Testis (tissue), 3 donors: ENCODE results near the gene SMIM13. TPM values are rescaled to one million over a fixed set of nuclear protein-coding genes. Genes with fewer than 3 reads are reported as not detected.

Source experiments
- DNase-seq: peaks from one replicate; pipeline ENCODE4 v3.0.0-alpha.2; 2019
- H3K27ac ChIP-seq, 2 donors: fragments of 200-600 bp; sonication (generic); one replicate each; pipeline ENCODE4 v1.5.1; 2019
- H3K27me3 ChIP-seq: fragments of 200-600 bp; sonication (generic); one replicate; pipeline ENCODE4 v1.5.1; 2019
- H3K36me3 ChIP-seq: fragments of 200-600 bp; sonication (generic); one replicate; pipeline ENCODE4 v1.5.1; 2017; ENCODE audit warnings: low read depth; ENCODE audit errors: missing control alignments
- H3K4me1 ChIP-seq: fragments of 200-600 bp; sonication (generic); one replicate; pipeline ENCODE4 v1.5.1; 2019
- H3K4me3 ChIP-seq, 2 donors: fragments of 200-600 bp; sonication (generic); one replicate each; pipeline ENCODE4 v1.5.1; 2017 to 2019
- H3K9me3 ChIP-seq: fragments of 200-600 bp; sonication (generic); one replicate; pipeline ENCODE4 v1.5.1; 2017
- CTCF ChIP-seq, 3 experiments: fragments of 450-650 bp in 2 of 3; fragments of 200-600 bp in 1 of 3; sonication (generic) in 1 of 3; IDR thresholded peaks; one replicate each; pipeline ENCODE4 v1.5.1; 2016 to 2019; ENCODE audit warnings: antibody characterized with exemption in 3 of 3, mild to moderate bottlenecking in 2 of 3, moderate library complexity in 1 of 3
- POLR2A ChIP-seq: fragments of 450-650 bp; IDR thresholded peaks from one replicate; pipeline ENCODE4 v1.6.1; 2017; ENCODE audit warnings: antibody characterized with exemption, mild to moderate bottlenecking, moderate library complexity
- WGBS, 2 donors: methylation state at CpG; one replicate each; pipeline ENCODE4 v1.1.5; 2018; 5-methylcytosine and 5-hydroxymethylcytosine counted together
- intact Hi-C: fragments of 100-400 bp; cut with DNase I; formaldehyde crosslinking; loops from one replicate; pipeline ENCODE4 v1.15.1; 2023; ENCODE audit warnings: low total_unique reads
- polyA plus RNA-seq: library from polyadenylated mRNA; stranded (reverse); fragments of 350-450 nt; fragmentation: Illumina TruSeq; extraction: RNeasy Lipid Tissue Mini Kit (QIAGEN cat#74804); gene quantifications from one replicate; pipeline ENCODE4 v1.2.3, GENCODE V29; 2014; ENCODE audit warnings: low read depth, low replicate concordance; ENCODE audit not compliant: insufficient read depth
- total RNA-seq, 2 donors: library from RNA; depleted of rRNA; stranded (reverse); fragments of >200 nt; gene quantifications; one replicate each; pipeline ENCODE4 v1.2.3, GENCODE V29; 2016

SMIM13 gene
- total and polyA plus RNA-seq, 3 donors from 2014 or later, result 7.2 to 13.2 (median 8.9) TPM

GRCh38 chr6:11122380-11122779 lies 28.7 kb downstream of the SMIM13 start:
- no peak for DNase-seq

GRCh38 chr6:11123978-11124377 lies 30.3 kb downstream of the SMIM13 start:
- H3K4me1 ChIP-seq, result no peaks in the 10 kb centered on the region

More at GRCh38 chr6:11122380-11122779, 28.7 kb downstream of the SMIM13 start:
- Histone ChIP-seq H3K9me3 (no peaks in the 10 kb centered on the region), H3K4me1 (no peaks in the 10 kb centered on the region), H3K27ac (no peak overlapping the region), H3K27me3 (no peaks in the 10 kb centered on the region), H3K36me3 (no peaks in the 10 kb centered on the region), H3K4me3 (no peak overlapping the region)
- WGBS, 2 donors, result 76 to 85% methylated on average over 1 of the region's 1 CpG
- no peak for TF ChIP-seq POLR2A
- no peak for TF ChIP-seq CTCF (IDR thresholded peaks at IDR 0.05)
- intact Hi-C loops, result no loop called here

GRCh38 chr6:11126876-11127275 lies 33.2 kb downstream of the SMIM13 start:
- Histone ChIP-seq H3K27ac (no peak overlapping the region), H3K9me3 (no peaks in the 10 kb centered on the region), H3K36me3 (no peaks in the 10 kb centered on the region), H3K4me3 (no peak overlapping the region), H3K4me1 (no peaks in the 10 kb centered on the region), H3K27me3 (no peaks in the 10 kb centered on the region)
- intact Hi-C loops, result no loop called here
- 93 to 100% methylated on average over 1 to 2 of the region's 2 CpGs for WGBS, 2 donors
- DNase-seq, result no peak
- no peak for TF ChIP-seq CTCF (IDR thresholded peaks at IDR 0.05)
- no peak for TF ChIP-seq POLR2A

More at GRCh38 chr6:11123978-11124377, 30.3 kb downstream of the SMIM13 start:
- no peak for TF ChIP-seq POLR2A
- no peak for TF ChIP-seq CTCF (IDR thresholded peaks at IDR 0.05)
- intact Hi-C loops, result no loop called here
- no peak overlapping the region for H3K27ac ChIP-seq
- no peaks in the 10 kb centered on the region for H3K36me3 ChIP-seq
- H3K27me3 ChIP-seq, result no peaks in the 10 kb centered on the region
- no peak overlapping the region for H3K4me3 ChIP-seq
- DNase-seq, result no peak
- no peaks in the 10 kb centered on the region for H3K9me3 ChIP-seq
- WGBS, 2 donors, result 94 to 96% methylated on average over 2 of the region's 2 CpGs

- Histone ChIP-seq H3K4me3 (no peak overlapping the region), H3K36me3 (no peaks in the 10 kb centered on the region), H3K27me3 (no peaks in the 10 kb centered on the region), H3K9me3 (no peaks in the 10 kb centered on the region), H3K4me1 (no peaks in the 10 kb centered on the region), H3K27ac (no peak overlapping the region)
- DNase-seq, result no peak
- no peak for TF ChIP-seq POLR2A
- no peak for TF ChIP-seq CTCF (IDR thresholded peaks at IDR 0.05)
- 83 to 96% methylated on average over 2 of the region's 2 CpGs for WGBS, 2 donors
- intact Hi-C loops, result no loop called here
Measured at GRCh38 chr6:11128608-11129007, 35.0 kb downstream of the SMIM13 start.

GRCh38 chr6:11129908-11130565 lies 36.4 kb downstream of the SMIM13 start:
- Histone ChIP-seq H3K4me1 (no peaks in the 10 kb centered on the region), H3K27me3 (no peaks in the 10 kb centered on the region), H3K36me3 (no peaks in the 10 kb centered on the region), H3K27ac (no peak overlapping the region), H3K9me3 (no peaks in the 10 kb centered on the region), H3K4me3 (no peak overlapping the region)
- intact Hi-C loops, result no loop called here
- WGBS, 2 donors, result 86 to 91% methylated on average over 1 of the region's 1 CpG
- TF ChIP-seq POLR2A, result no peak
- TF ChIP-seq CTCF (IDR thresholded peaks at IDR 0.05), result no peak
- DNase-seq, result no peak
